Testis (tissue), 3 donors: ENCODE measurements around the gene SEC14L3. TPM values are rescaled to one million over a fixed set of nuclear protein-coding genes. Genes with fewer than 3 reads are reported as not detected.

Source experiments
- DNase-seq: peaks from one replicate; pipeline ENCODE4 v3.0.0-alpha.2; 2019
- H3K27ac ChIP-seq, 2 donors: fragments of 200-600 bp; sonication (generic); one replicate each; pipeline ENCODE4 v1.5.1; 2019
- H3K27me3 ChIP-seq: fragments of 200-600 bp; sonication (generic); one replicate; pipeline ENCODE4 v1.5.1; 2019
- H3K36me3 ChIP-seq: fragments of 200-600 bp; sonication (generic); one replicate; pipeline ENCODE4 v1.5.1; 2017; ENCODE audit warnings: low read depth; ENCODE audit errors: missing control alignments
- H3K4me1 ChIP-seq: fragments of 200-600 bp; sonication (generic); one replicate; pipeline ENCODE4 v1.5.1; 2019
- H3K4me3 ChIP-seq, 2 donors: fragments of 200-600 bp; sonication (generic); one replicate each; pipeline ENCODE4 v1.5.1; 2017 to 2019
- H3K9me3 ChIP-seq: fragments of 200-600 bp; sonication (generic); one replicate; pipeline ENCODE4 v1.5.1; 2017
- CTCF ChIP-seq, 3 experiments: fragments of 450-650 bp in 2 of 3; fragments of 200-600 bp in 1 of 3; sonication (generic) in 1 of 3; IDR thresholded peaks; one replicate each; pipeline ENCODE4 v1.5.1; 2016 to 2019; ENCODE audit warnings: antibody characterized with exemption in 3 of 3, mild to moderate bottlenecking in 2 of 3, moderate library complexity in 1 of 3
- POLR2A ChIP-seq: fragments of 450-650 bp; IDR thresholded peaks from one replicate; pipeline ENCODE4 v1.6.1; 2017; ENCODE audit warnings: antibody characterized with exemption, mild to moderate bottlenecking, moderate library complexity
- WGBS, 2 donors: methylation state at CpG; one replicate each; pipeline ENCODE4 v1.1.5; 2018; 5-methylcytosine and 5-hydroxymethylcytosine counted together
- intact Hi-C: fragments of 100-400 bp; cut with DNase I; formaldehyde crosslinking; loops from one replicate; pipeline ENCODE4 v1.15.1; 2023; ENCODE audit warnings: low total_unique reads
- polyA plus RNA-seq: library from polyadenylated mRNA; stranded (reverse); fragments of 350-450 nt; fragmentation: Illumina TruSeq; extraction: RNeasy Lipid Tissue Mini Kit (QIAGEN cat#74804); gene quantifications from one replicate; pipeline ENCODE4 v1.2.3, GENCODE V29; 2014; ENCODE audit warnings: low read depth, low replicate concordance; ENCODE audit not compliant: insufficient read depth
- total RNA-seq, 2 donors: library from RNA; depleted of rRNA; stranded (reverse); fragments of >200 nt; gene quantifications; one replicate each; pipeline ENCODE4 v1.2.3, GENCODE V29; 2016

SEC14L3 gene
- total and polyA plus RNA-seq, 3 donors from 2014 or later: 0.24 to 0.28 (median 0.25) TPM

GRCh38 chr22:30425327-30425615 is 46.5 kb downstream of the SEC14L3 start:
- Histone ChIP-seq H3K27me3 (no peaks in the 10 kb centered on the region), H3K4me3 (peak overlapping the region; percentile 54 to 80), H3K9me3 (no peaks in the 10 kb centered on the region), H3K36me3 (no peaks in the 10 kb centered on the region), H3K27ac (peak overlapping the region; percentile 63 to 76), H3K4me1 (peaks cover 50% of the 10 kb centered on the region)
- intact Hi-C loops: no loop called here
- no peak for TF ChIP-seq POLR2A
- TF ChIP-seq CTCF (IDR thresholded peaks at IDR 0.05): no peak
- DNase-seq: no peak
- WGBS, 2 donors: 1 to 7% methylated on average over 7 to 9 of the region's 9 CpGs

GRCh38 chr22:30424534-30425326 is 47.1 kb downstream of the SEC14L3 start:
- H3K27ac ChIP-seq: peak overlapping the region; percentile 94 to 96
- peak overlapping the region; percentile 77 to 85 for H3K4me3 ChIP-seq
- intact Hi-C loops: no loop called here
- H3K27me3 ChIP-seq: no peaks in the 10 kb centered on the region
- TF ChIP-seq POLR2A: no peak
- TF ChIP-seq CTCF (IDR thresholded peaks at IDR 0.05): peak in 1 of 3 experiments; percentile 7
- DNase-seq: no peak
- H3K4me1 ChIP-seq: peaks cover 54% of the 10 kb centered on the region
- WGBS, 2 donors: 21 to 39% methylated on average over 20 of the region's 20 CpGs
- H3K9me3 ChIP-seq: no peaks in the 10 kb centered on the region
- H3K36me3 ChIP-seq: no peaks in the 10 kb centered on the region

- Histone ChIP-seq H3K4me1 (peaks cover 54% of the 10 kb centered on the region), H3K27ac (peak overlapping the region; percentile 94 to 96), H3K27me3 (no peaks in the 10 kb centered on the region), H3K4me3 (peak overlapping the region; percentile 77 to 85), H3K36me3 (no peaks in the 10 kb centered on the region), H3K9me3 (no peaks in the 10 kb centered on the region)
- DNase-seq: peak; percentile 99
- 1% methylated on average over 20 to 31 of the region's 31 CpGs for WGBS, 2 donors
- TF ChIP-seq POLR2A (no peak), CTCF (IDR thresholded peaks at IDR 0.05) (peak in 1 of 3 experiments; percentile 6)
- intact Hi-C loops: no loop called here
These were observed 47.8 kb downstream of the SEC14L3 start for GRCh38 chr22:30423959-30424533.

- TF ChIP-seq POLR2A (peak; percentile 19), CTCF (IDR thresholded peaks at IDR 0.05) (no peak)
- no peaks in the 10 kb centered on the region for H3K36me3 ChIP-seq
- no peaks in the 10 kb centered on the region for H3K27me3 ChIP-seq
- peak; percentile 54 for DNase-seq
- peak overlapping the region; percentile 94 to 96 for H3K27ac ChIP-seq
- H3K9me3 ChIP-seq: no peaks in the 10 kb centered on the region
- peak overlapping the region; percentile 77 to 85 for H3K4me3 ChIP-seq
- peaks cover 54% of the 10 kb centered on the region for H3K4me1 ChIP-seq
- intact Hi-C loops: no loop called here
- 0 to 2% methylated on average over 13 to 43 of the region's 45 CpGs for WGBS, 2 donors
These were observed 48.4 kb downstream of the SEC14L3 start for GRCh38 chr22:30423301-30423958.
